ENCODE data around the gene CA5A. TPM values are rescaled to one million over a fixed set of nuclear protein-coding genes. Genes with fewer than 3 reads are reported as not detected.

CA5A gene
- total and polyA plus RNA-seq, 2 of the 13 experiments (the other 11 are each of a cell fraction or from before 2014, with no cell fraction given): 66.8 to 106 TPM

DNA sequence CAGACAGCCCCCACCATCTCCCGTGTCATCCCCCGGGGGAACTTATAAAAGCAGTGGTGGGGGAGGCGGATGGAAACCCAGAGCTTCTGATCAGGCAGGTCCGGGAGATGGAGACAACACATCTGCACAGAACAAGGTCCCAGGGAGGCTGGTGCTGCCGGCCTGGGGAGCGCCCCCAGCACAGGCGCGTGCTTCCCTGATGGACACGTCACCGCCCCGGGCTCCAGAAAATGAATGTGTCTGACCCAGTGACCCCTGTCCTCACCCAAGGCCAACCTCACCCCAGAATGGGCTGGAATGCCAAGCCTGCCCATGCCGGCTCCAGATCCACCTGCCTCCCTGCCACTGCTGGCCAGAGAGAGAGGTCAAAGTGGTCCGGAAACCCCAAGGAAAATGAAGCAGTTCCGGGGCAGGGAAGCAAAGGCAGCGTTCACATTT is 79.5 kb downstream of the CA5A start (continued):
- TF ChIP-seq, protein P1, sequence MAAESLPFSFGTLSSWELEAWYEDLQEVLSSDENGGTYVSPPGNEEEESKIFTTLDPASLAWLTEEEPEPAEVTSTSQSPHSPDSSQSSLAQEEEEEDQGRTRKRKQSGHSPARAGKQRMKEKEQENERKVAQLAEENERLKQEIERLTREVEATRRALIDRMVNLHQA (CRISPR knock-in tag; IDR thresholded peaks at IDR 0.05): no peak
- TF ChIP-seq HOXA3 (CRISPR knock-in tag; IDR thresholded peaks at IDR 0.05) (no peak), TBL1XR1 (IDR thresholded peaks at IDR 0.05; ENCODE audit: borderline replicate concordance, low read length, partially characterized antibody) (no peak), NFIB (CRISPR knock-in tag; IDR thresholded peaks at IDR 0.05; ENCODE audit: borderline replicate concordance) (no peak), ZNF550 (CRISPR knock-in tag; IDR thresholded peaks at IDR 0.05; ENCODE audit: borderline replicate concordance) (no peak), ZNF12 (CRISPR knock-in tag; IDR thresholded peaks at IDR 0.05) (no peak), ZNF292 (CRISPR knock-in tag; IDR thresholded peaks at IDR 0.05; ENCODE audit: borderline replicate concordance, low read depth) (no peak), XRCC5 (optimal IDR thresholded peaks at IDR 0.05; ENCODE audit: low read length) (no peak), ZC3H4 (CRISPR knock-in tag; IDR thresholded peaks at IDR 0.05; ENCODE audit: borderline replicate concordance) (no peak; the same call in 1 of the 2 replicates), GABPB1 (CRISPR knock-in tag; IDR thresholded peaks at IDR 0.05) (peak; percentile 68), EED (CRISPR knock-in tag; IDR thresholded peaks at IDR 0.05) (no peak), ZNF564 (CRISPR knock-in tag; IDR thresholded peaks at IDR 0.05) (peak; percentile 53; the same call in 1 of the 2 replicates), NFIC (IDR thresholded peaks at IDR 0.05; ENCODE audit: low read length) (no peak), ZNF329 (CRISPR knock-in tag; IDR thresholded peaks at IDR 0.05; ENCODE audit: low read depth) (no peak), NCOR1 (IDR thresholded peaks at IDR 0.05; ENCODE audit: borderline replicate concordance, low read length) (no peak; the same call in 1 of the 2 replicates), ZNF709 (CRISPR knock-in tag; IDR thresholded peaks at IDR 0.05) (0 out of 2 replicates have a peak, but pooled peaks have one; percentile 24), ZZZ3 (CRISPR knock-in tag; IDR thresholded peaks at IDR 0.05; ENCODE audit: borderline replicate concordance) (no peak), CBX2 (IDR thresholded peaks at IDR 0.05; ENCODE audit: low read depth, low read length) (no peak), CBX2 (CRISPR knock-in tag; IDR thresholded peaks at IDR 0.05; ENCODE audit: low read depth) (peak; percentile 45; the same call in 1 of the 2 replicates), MXI1 (IDR thresholded peaks at IDR 0.05; ENCODE audit: borderline replicate concordance, low read depth, low read length) (no peak; the same call in 2 of the 3 replicates), ZNF879 (CRISPR knock-in tag; IDR thresholded peaks at IDR 0.05) (no peak), ZFP41 (CRISPR knock-in tag; IDR thresholded peaks at IDR 0.05; ENCODE audit: borderline replicate concordance) (no peak)
- TF ChIP-seq, protein P2, sequence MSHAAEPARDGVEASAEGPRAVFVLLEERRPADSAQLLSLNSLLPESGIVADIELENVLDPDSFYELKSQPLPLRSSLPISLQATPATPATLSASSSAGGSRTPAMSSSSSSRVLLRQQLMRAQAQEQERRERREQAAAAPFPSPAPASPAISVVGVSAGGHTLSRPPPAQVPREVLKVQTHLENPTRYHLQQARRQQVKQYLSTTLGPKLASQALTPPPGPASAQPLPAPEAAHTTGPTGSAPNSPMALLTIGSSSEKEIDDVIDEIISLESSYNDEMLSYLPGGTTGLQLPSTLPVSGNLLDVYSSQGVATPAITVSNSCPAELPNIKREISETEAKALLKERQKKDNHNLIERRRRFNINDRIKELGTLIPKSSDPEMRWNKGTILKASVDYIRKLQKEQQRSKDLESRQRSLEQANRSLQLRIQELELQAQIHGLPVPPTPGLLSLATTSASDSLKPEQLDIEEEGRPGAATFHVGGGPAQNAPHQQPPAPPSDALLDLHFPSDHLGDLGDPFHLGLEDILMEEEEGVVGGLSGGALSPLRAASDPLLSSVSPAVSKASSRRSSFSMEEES (CRISPR knock-in tag; IDR thresholded peaks at IDR 0.05): no peak; the same call in 1 of the 2 replicates
- TF ChIP-seq, protein P3, sequence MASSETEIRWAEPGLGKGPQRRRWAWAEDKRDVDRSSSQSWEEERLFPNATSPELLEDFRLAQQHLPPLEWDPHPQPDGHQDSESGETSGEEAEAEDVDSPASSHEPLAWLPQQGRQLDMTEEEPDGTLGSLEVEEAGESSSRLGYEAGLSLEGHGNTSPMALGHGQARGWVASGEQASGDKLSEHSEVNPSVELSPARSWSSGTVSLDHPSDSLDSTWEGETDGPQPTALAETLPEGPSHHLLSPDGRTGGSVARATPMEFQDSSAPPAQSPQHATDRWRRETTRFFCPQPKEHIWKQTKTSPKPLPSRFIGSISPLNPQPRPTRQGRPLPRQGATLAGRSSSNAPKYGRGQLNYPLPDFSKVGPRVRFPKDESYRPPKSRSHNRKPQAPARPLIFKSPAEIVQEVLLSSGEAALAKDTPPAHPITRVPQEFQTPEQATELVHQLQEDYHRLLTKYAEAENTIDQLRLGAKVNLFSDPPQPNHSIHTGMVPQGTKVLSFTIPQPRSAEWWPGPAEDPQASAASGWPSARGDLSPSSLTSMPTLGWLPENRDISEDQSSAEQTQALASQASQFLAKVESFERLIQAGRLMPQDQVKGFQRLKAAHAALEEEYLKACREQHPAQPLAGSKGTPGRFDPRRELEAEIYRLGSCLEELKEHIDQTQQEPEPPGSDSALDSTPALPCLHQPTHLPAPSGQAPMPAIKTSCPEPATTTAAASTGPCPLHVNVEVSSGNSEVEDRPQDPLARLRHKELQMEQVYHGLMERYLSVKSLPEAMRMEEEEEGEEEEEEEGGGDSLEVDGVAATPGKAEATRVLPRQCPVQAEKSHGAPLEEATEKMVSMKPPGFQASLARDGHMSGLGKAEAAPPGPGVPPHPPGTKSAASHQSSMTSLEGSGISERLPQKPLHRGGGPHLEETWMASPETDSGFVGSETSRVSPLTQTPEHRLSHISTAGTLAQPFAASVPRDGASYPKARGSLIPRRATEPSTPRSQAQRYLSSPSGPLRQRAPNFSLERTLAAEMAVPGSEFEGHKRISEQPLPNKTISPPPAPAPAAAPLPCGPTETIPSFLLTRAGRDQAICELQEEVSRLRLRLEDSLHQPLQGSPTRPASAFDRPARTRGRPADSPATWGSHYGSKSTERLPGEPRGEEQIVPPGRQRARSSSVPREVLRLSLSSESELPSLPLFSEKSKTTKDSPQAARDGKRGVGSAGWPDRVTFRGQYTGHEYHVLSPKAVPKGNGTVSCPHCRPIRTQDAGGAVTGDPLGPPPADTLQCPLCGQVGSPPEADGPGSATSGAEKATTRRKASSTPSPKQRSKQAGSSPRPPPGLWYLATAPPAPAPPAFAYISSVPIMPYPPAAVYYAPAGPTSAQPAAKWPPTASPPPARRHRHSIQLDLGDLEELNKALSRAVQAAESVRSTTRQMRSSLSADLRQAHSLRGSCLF (CRISPR knock-in tag; IDR thresholded peaks at IDR 0.05; ENCODE audit: borderline replicate concordance): no peak
- TF ChIP-seq, protein P4, sequence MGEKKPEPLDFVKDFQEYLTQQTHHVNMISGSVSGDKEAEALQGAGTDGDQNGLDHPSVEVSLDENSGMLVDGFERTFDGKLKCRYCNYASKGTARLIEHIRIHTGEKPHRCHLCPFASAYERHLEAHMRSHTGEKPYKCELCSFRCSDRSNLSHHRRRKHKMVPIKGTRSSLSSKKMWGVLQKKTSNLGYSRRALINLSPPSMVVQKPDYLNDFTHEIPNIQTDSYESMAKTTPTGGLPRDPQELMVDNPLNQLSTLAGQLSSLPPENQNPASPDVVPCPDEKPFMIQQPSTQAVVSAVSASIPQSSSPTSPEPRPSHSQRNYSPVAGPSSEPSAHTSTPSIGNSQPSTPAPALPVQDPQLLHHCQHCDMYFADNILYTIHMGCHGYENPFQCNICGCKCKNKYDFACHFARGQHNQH (CRISPR knock-in tag; IDR thresholded peaks at IDR 0.05): no peak; the same call in 1 of the 2 replicates
